Left lobe of liver (tissue), 2 donors: ENCODE measurements around the gene TBC1D1. TPM values are rescaled to one million over a fixed set of nuclear protein-coding genes. Genes with fewer than 3 reads are reported as not detected.

Source experiments
- ATAC-seq: fragments of 200-7000 bp; cut with Tn5 transposase; one replicate; pipeline ENCODE4 v1.9.1; 2020; ENCODE audit warnings: mild to moderate bottlenecking, moderate library complexity
- DNase-seq: peaks from one replicate; pipeline ENCODE4 v3.0.0-alpha.2; 2020; ENCODE audit warnings: low spot score
- total RNA-seq: library from RNA; stranded (reverse); gene quantifications from one replicate; pipeline ENCODE4 v1.2.1, GENCODE V29; 2021
- donor health status: DM: no; HTN: no; CAD: no; lungs with moderate emphysema.
- donor health status: DM: no; HTN: yes; CAD: no.

TBC1D1 gene
- total RNA-seq, 1 donor from 2014 or later, result 28.0 TPM

DNA sequence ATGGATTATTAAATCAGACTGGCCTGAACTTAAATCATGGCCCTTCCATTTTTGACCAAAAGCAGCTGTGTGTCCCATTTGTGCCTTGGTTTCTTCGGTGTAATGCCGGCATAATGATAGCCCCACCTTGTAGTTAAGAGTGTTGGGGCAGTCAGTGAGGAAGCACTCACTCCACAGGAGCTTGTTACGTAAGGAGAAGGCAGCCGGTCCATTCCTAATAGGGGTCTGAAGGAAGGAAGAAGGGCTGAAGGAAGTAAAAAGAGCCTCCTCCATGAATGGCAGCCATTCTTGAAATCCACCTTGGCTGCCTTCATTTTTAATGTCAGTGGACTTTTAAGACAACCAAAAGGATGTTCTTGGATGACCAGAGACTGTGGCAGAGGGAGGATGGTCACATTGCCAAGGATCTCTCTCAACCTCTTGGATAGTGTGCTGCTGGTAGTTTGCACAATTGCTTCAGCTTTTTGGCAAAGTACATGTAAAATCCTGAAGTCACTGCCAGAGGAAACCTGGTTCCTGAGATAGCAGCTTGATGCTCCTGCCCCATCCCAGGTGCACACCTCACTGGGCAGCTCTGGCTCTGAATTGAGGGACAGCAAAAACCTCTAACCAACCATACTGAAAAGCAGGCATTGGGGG, 182.8 kb downstream of the TBC1D1 start:
- DNase-seq, result no peak
- peak; percentile 71 for ATAC-seq

GRCh38 chr4:38075370-38076152, 184.7 kb downstream of the TBC1D1 start:
- ATAC-seq (peak; percentile 8), DNase-seq (no peak)

- ATAC-seq (no peak), DNase-seq (no peak)
Observed at GRCh38 chr4:38076153-38076669, 185.3 kb downstream of the TBC1D1 start.

- no peak for ATAC-seq
- DNase-seq, result no peak
Observed at GRCh38 chr4:38077791-38078489, 187.1 kb downstream of the TBC1D1 start.

DNA sequence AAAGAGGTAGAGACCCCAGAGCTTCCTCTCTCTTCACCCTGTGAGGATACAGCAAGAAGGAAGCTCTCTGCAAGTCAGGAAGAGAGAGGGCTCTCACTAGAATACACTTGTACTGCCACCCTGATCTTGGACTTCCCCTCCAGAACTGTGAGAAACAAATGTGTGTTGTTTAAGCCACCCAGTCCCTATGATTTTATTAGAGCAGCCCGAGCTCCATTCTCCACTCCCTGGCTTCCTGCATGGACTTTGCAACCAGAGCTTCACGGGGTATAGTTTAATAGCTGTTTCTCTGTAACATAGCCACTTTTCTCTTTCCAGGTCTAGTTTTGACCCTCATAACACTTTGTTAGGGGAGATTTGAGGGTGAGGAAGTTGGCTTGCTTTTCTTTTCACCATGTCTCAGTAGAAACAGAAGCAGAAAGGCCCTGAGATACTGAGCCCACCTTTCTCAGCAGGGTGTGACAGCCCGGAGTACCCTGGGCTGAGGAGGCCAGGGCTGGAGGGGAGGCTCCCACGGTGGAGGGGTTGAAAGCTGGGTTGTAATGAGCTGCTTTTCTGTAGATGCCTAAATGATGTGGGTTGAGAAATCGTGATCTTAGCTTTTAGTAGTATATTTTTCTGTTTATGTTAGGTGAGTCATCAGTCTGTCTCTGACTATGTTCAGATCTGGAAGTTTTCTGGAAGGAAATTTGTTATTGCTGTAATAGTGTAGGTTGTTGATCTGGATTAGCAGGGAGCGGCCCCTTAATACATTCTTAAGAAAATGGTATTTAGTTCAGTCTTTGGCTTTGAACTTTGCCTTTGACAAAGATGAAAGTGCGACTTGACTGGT, 187.9 kb downstream of the TBC1D1 start:
- ATAC-seq (no peak), DNase-seq (no peak)

- ATAC-seq, result peak; percentile 80
- DNase-seq, result peak; percentile 60
Observed at GRCh38 chr4:38080061-38080974, 189.4 kb downstream of the TBC1D1 start.

DNA sequence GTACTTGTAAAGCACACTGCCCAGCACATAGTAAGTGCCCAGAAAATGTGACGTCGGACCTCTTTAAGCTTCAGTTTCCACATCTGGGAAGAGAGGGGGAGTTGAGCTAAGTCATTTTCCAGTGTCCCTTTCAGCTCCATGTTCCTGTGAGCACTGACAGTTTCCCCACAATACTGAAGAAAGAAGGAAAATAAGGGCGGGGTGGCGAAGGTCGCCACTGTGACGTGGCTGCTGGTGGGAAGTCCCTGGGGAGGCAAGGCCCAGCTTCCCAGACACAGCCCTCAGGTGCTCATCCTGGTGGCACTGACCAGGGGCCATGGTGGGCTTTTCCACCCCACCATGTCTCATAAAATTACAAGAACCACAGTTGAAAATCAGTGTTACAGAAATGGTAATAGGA, 191.1 kb downstream of the TBC1D1 start:
- ATAC-seq (no peak), DNase-seq (no peak)

DNA sequence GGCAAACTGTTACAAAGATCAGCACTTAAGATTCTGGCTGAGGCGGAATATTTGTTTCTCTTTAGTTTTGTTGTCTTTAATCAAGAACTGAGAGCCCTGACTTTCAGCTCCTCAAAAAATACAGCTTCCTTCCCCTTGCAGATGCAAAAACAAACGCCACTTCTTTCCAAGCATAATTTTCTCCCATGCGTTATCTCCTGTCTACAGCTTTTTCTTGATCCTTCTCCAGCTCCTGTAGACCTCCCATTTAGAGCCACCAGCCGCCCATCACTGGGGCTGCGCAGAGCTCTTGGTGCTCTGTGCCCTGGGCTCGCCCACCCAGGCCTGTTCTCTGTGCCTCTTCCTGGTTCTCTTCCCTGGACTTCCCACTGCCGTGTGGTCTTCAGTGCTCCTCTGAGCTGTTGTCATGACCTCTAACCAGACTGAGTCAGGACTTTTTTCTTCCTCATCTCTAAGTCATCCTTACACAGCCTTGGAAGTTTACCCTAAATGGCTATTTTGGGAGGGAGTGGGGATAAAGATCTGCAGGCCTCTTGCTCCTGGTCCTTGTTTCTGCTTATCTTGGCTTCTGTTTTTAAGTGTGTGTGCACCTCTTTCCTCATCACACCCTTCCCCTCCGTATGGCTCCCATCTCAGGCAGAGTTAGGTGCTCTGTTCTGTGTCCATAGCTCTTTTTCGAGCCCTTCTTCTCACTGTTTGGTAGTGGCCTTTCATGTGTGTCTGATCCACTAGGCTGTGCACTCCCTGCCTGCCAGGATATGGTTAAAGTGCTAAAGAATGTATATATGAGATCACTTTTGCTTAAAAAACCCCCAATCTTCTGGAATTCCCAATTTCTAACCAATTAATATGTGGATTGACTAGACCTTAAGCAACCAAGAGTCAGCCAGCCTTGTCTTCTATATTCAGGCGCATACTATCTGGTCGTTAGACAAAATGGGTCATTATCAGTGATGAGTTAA, 191.8 kb downstream of the TBC1D1 start:
- DNase-seq (no peak), ATAC-seq (peak; percentile 37)

DNA sequence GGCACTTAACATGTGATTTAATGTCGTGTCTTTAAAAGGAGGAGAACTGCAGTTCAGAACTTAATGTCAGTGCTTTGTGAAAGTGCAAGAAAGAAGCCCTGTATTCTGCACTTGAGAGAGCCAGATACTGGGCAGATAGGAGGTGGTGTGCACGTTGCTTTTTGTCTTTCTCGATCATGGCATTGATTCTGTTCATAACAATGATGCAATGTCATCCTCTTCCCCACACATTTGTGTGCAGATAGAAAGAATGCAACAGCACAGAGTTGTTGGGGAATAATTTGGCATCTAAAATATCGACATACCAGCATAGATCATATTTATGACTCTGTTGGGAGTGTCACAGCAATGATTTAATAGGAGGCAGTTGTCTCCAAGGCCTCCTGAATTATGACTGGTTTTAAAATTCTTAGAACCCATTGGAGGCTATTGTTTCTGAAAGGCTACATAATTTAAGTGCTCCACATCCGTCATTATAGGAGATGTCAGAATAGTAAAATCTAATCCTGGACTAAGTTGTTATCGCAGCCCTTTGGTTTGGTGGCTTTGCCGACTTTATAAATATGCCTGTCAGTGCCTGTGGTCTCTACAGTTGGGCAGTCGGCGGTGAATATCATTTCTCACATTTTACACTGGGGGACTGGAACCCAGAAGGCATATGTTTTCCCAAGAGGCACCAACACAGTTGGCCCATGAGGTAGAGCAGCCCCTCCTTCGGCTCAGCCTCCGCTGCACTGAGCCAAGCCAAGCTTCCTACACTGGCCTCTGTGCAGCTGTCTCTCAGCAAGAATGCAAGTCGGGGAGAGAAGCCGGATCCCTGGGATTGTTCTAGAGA, 194.2 kb downstream of the TBC1D1 start:
- DNase-seq, result no peak
- no peak for ATAC-seq

DNA sequence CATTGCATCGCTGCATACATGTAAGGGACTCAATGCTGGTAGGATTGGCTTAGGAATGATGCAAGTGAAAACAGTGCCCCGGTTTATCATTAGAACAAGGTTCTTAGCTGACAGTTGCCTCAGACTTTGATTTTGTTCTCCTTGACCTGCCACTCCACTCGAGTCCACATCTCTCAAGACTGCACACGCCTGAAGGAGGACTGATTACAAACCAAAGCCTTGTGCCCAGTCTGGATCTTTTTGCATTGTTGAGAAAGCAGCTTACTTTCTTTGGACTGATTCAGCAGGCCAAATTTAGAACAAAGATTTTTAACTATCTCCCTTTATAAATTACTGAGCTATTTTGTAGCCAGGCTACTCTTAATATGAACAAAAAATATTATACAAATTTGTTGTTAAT, 194.9 kb downstream of the TBC1D1 start:
- DNase-seq, result no peak
- ATAC-seq, result no peak

DNA sequence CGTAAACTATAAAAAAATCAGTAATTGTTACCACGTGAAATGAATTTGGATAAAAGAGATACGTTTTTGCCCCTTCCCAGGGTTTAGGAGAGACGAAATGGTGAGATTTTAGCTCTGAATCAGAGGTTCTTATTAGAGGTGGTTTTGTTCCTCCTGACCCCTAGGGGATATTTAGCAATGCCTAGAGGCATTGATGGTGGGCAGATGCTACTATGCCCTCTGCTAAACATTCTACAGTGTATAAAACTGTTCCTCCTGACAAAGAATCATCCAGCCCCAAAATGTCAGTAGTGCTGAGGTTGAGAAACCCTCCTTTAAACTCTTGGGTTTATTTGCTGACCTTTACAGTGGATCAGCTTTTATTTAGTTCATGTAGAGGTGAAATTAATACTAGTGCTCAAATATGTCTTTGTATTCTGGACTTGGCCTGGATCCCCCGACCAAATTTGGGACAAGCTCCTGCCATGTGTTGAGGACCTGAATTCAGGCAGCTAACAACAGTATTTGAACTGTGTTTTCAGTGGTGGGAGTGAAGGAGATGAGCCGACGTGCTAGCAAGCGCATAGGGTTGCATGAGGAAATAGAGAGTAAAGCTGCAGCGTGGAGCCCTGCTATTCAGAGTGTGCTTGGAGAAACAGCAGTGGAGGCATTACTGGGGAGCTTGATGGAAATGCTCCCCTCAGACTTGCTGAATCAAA, 195.4 kb downstream of the TBC1D1 start:
- no peak for ATAC-seq
- no peak for DNase-seq

DNA sequence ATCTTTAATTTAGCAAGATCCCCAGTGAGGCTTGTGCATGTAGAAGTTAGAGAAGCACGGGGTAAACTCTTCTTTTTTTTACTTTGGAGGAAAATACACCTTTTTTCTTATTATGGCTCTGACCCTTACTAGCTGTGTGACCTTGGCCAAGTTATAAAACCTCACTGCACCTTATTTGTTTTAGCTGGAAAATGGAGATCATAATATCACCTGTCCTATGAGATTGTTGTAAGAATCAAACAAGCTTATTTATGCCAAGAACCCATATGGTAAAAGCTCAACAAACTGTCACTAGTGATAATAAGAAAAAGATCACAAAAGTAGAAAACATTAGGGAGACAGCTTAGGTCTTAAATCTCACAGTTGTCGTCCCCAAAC, 196.0 kb downstream of the TBC1D1 start:
- no peak for DNase-seq
- ATAC-seq, result no peak

- no peak for DNase-seq
- no peak for ATAC-seq
Observed at GRCh38 chr4:38088321-38088720, 197.4 kb downstream of the TBC1D1 start.

GRCh38 chr4:38089961-38090360, 199.1 kb downstream of the TBC1D1 start:
- no peak for DNase-seq
- ATAC-seq, result no peak

DNA sequence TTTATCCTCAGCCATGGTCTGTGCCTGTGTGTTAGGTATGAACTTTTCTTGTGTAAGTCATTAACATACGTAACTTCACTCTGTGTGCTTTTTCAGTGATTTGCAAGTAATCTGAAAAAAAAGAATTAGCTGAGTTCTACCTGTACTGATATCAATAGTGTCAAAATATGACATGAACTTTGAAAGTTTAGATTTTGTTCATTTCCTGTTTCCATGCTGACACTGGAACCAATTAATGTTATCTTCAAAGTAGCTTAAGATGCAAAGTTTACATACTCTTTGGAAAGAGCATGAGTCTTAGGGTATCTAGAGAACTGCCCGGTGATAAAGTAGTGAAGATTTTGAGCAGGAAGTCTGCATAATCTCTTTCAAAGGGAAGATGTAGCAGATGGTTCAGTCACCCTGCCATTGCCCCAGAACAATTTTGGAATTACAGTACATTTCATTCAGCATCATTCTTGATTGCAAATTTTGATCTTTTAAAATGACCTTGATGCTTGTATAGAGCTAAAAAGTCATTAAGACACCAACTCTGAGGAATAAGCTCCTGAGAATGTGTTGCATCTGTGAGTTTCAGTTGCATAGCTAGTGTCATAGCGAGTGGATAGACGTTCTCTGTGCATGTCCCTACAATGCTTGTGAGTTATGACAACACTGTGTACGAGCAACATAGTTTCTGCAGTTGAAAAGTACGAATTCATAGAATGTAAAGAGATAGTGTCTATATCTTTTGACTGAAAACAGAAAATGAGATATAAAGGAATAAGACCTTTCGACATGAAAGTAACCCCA, 199.8 kb downstream of the TBC1D1 start:
- DNase-seq (no peak), ATAC-seq (no peak)

- DNase-seq, result no peak
- no peak for ATAC-seq
Observed at GRCh38 chr4:38091636-38092035, 200.8 kb downstream of the TBC1D1 start.
